K562 (cell line): Measurements from ENCODE around the gene KCNE1. TPM values are rescaled to one million over a fixed set of nuclear protein-coding genes. Genes with fewer than 3 reads are reported as not detected.

ENCODE experiments used
- ATAC-seq: fragments of 200-7000 bp; cut with Tn5 transposase; 3 replicates; pipeline ENCODE4 v1.9.1; 2020; ENCODE audit warnings: moderate library complexity
- BruUV-seq: library from RNA; stranded (reverse); fragments of 400-500 nt; replicated peaks from 2 replicates; lab custom pipeline; 2021; lab: Mats Ljungman, UMichigan
- CTCF ChIA-PET: fragments of 300-600 bp; formaldehyde crosslinking; extraction: SDS; loops from one replicate; lab custom pipeline; 2021; ENCODE audit warnings: low intra/inter-chr PET ratio; lab: Yijun Ruan, JAX
- POLR2A ChIA-PET: fragments of 300-600, 350-650 bp; sonication (Branson Sonifier 250); formaldehyde crosslinking; extraction: SDS; loops from one replicate; lab custom pipeline; 2021; ENCODE audit warnings: antibody characterized with exemption, inconsistent platforms; lab: Yijun Ruan, JAX
- DNase-seq, 4 experiments: peaks; one replicate each; pipeline versions ENCODE4 v3.0.0 to v3.0.0-alpha.2; 2011 to 2018; ENCODE audit warnings: low spot score in 3 of 4, mixed read lengths in 3 of 4; ENCODE audit errors: extremely low read depth in 1 of 4
- FAIRE-seq: peaks from 2 replicates; lab custom pipeline; 2011; peaks lifted over from hg19 to GRCh38; lab: Jason Lieb, UNC
- H2AFZ ChIP-seq: 2 replicates; pipeline ENCODE4 v1.6.0; 2011; ENCODE audit warnings: low read depth, low read length, control low read depth, inconsistent platforms
- H3K27ac ChIP-seq: fragments of 200-600 bp; 3 replicates; pipeline ENCODE4 v1.8.0; 2011; ENCODE audit warnings: low read depth, mild to moderate bottlenecking, control low read depth, inconsistent platforms, low read length, moderate library complexity, mixed read lengths; ENCODE audit errors: extremely low read depth
- H3K27me3 ChIP-seq, 2 experiments: fragments of 300-600 bp in 1 of 2; 2 replicates in 1 of 2; 3 replicates in 1 of 2; pipeline versions ENCODE4 v1.6.0 to v1.8.0; 2011; ENCODE audit warnings: inconsistent platforms in 2 of 2, low read length in 2 of 2, mild to moderate bottlenecking in 1 of 2, mixed read lengths in 1 of 2, moderate library complexity in 1 of 2; ENCODE audit not compliant: control insufficient read depth in 2 of 2, insufficient read depth in 2 of 2
- H3K36me3 ChIP-seq: fragments of 300-600 bp; 3 replicates; pipeline ENCODE4 v1.8.0; 2011; ENCODE audit warnings: mild to moderate bottlenecking, low read length, inconsistent platforms; ENCODE audit not compliant: control insufficient read depth, insufficient read depth
- H3K4me1 ChIP-seq, 2 experiments: fragments of 200-600 bp in 1 of 2; replicated peaks in 1 of 2; 2 replicates in 1 of 2; 3 replicates in 1 of 2; pipeline versions ENCODE4 v1.5.1 to v1.8.0; 2011; ENCODE audit warnings: inconsistent platforms in 2 of 2, low read length in 2 of 2, mild to moderate bottlenecking in 1 of 2, mixed read lengths in 1 of 2, moderate library complexity in 1 of 2; ENCODE audit not compliant: control insufficient read depth in 2 of 2, insufficient read depth in 2 of 2
- H3K4me2 ChIP-seq: 2 replicates; pipeline ENCODE4 v1.6.1; 2011; ENCODE audit warnings: low read length, control low read depth, inconsistent platforms, mixed read lengths; ENCODE audit not compliant: insufficient read depth
- H3K4me3 ChIP-seq: fragments of 200-600 bp; sonication (generic), shearing (Covaris generic); 2 replicates; pipeline ENCODE4 v1.5.1; 2016; ENCODE audit warnings: control low read depth, inconsistent platforms
- H3K79me2 ChIP-seq: fragments of 200-600 bp; 3 replicates; pipeline ENCODE4 v1.8.0; 2011; ENCODE audit warnings: low read length, inconsistent platforms; ENCODE audit not compliant: control insufficient read depth, insufficient read depth
- H3K9ac ChIP-seq, 2 experiments: 2 replicates each; pipeline versions ENCODE4 v1.6.0 to v1.6.1; 2011; ENCODE audit warnings: low read depth in 2 of 2, low read length in 2 of 2, control low read depth in 1 of 2, inconsistent platforms in 1 of 2, mild to moderate bottlenecking in 1 of 2, mixed read lengths in 1 of 2; ENCODE audit not compliant: insufficient read depth in 1 of 2
- H3K9me1 ChIP-seq: one replicate; pipeline ENCODE4 v1.6.0; 2011; ENCODE audit warnings: inconsistent platforms, mild to moderate bottlenecking, low read length, moderate library complexity; ENCODE audit not compliant: control insufficient read depth, insufficient read depth
- H3K9me3 ChIP-seq: replicated peaks from 2 replicates; pipeline ENCODE4 v1.5.1; 2011; ENCODE audit warnings: low read depth, low read length, inconsistent platforms; ENCODE audit not compliant: control insufficient read depth, insufficient read depth
- H4K20me1 ChIP-seq: replicated peaks from 2 replicates; pipeline ENCODE4 v1.6.1; 2011; ENCODE audit warnings: low read length, inconsistent platforms, mixed read lengths; ENCODE audit not compliant: control insufficient read depth, insufficient read depth
- ASH1L ChIP-seq: fragments of 450-650 bp; IDR thresholded peaks from 2 replicates; pipeline ENCODE4 v1.6.1; 2018; ENCODE audit warnings: borderline replicate concordance, mild to moderate bottlenecking, low read depth; ENCODE audit not compliant: partially characterized antibody
- RAD21 ChIP-seq, 2 experiments: fragments of 250-450 bp in 1 of 2; fragments of 450-650 bp in 1 of 2; sonication (Bioruptor Pico) in 1 of 2; formaldehyde crosslinking in 1 of 2; IDR thresholded peaks in 1 of 2; conservative IDR thresholded peaks in 1 of 2; 2 replicates each; pipeline versions ENCODE4 v1.4.0 to v1.8.0; 2020 to 2022; ENCODE audit warnings: mild to moderate bottlenecking in 2 of 2, moderate library complexity in 1 of 2
- REST ChIP-seq, 2 experiments: fragments of 450-650 bp; formaldehyde crosslinking in 1 of 2; IDR thresholded peaks; 2 replicates each; pipeline versions ENCODE4 v1.4.0 to v1.6.1; 2014 to 2020; ENCODE audit warnings: mild to moderate bottlenecking in 2 of 2, borderline replicate concordance in 1 of 2, low read depth in 1 of 2
- WGBS: fragments of 100-300 bp; shearing (Covaris generic); methylation state at CpG from one replicate; pipeline ENCODE4 v1.1.6; 2016; ENCODE audit warnings: low coverage, mixed read lengths; ENCODE audit not compliant: insufficient coverage; ENCODE audit errors: missing lambda C conversion rate; 5-methylcytosine and 5-hydroxymethylcytosine counted together
- in situ Hi-C: fragments of 300-500 bp; cut with MboI; formaldehyde crosslinking; loops from 4 replicates; pipeline ENCODE4 v1.15.0; 2018; ENCODE audit warnings: inconsistent platforms, mixed read lengths
- intact Hi-C: fragments of 100-400 bp; cut with micrococcal nuclease; formaldehyde crosslinking; loops from 2 replicates; pipeline ENCODE4 v1.14.2; 2022
- polyA plus RNA-seq, 8 experiments: library from polyadenylated mRNA; depleted of rRNA in 4 of 8; stranded (reverse) in 5 of 8; unstranded in 3 of 8; fragments of >200 nt; fragmentation: Nextera tagmentation in 2 of 8; fragmentation: Illumina TruSeq in 1 of 8; extraction: Ambion mirVana in 2 of 8; extraction: Trizol in 1 of 8; gene quantifications; 2 replicates each; pipeline versions ENCODE4 v1.2.1 to v1.2.3, GENCODE V29; 2011 to 2014; ENCODE audit warnings: inconsistent platforms in 1 of 8, missing spikeins in 1 of 8
- total RNA-seq, 7 experiments: library from RNA; depleted of rRNA in 6 of 7; stranded (reverse); fragments of >200 nt in 6 of 7; fragmentation: Illumina TruSeq in 2 of 7; extraction: Trizol in 2 of 7; gene quantifications; 2 replicates each; pipeline versions ENCODE4 v1.2.1 to v1.2.3, GENCODE V29; 2011 to 2021; ENCODE audit warnings: low replicate concordance in 1 of 7

The KCNE1 gene
- total and polyA plus RNA-seq, 9 of the 15 experiments (the other 6 are each of a cell fraction or from before 2014, with no cell fraction given), result 0.05 to 0.22 (median 0.11) TPM; not detected in 3

DNA sequence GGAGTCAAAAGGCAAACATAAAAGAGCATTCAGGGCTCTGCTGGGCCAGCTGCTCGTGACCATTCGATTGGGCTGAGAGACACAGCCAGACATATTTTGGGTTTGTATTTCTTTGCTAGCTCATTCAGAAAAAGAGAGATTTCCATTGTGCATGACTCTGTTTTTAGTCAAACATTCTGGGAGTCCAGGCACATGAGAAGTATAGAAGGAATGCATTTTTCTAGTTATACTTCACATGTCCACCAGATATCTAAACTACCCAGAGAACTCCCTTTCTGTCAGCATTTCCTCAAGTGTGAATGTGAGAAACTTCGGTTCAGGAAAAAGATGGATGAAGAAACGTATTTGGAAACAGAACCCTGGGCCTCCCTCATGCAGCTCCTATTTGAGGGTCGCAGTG, 6.3 kb upstream of the KCNE1 start:
- ChIA-PET POLR2A (interaction anchor here (1.0 kb wide), 1 partner anchor 16 kb away, joined by 4 read pairs; no protein-coding TSS in a partner anchor), CTCF (no interaction called here)
- no peak for DNase-seq
- no peak overlapping the region for H3K4me2 ChIP-seq
- intact Hi-C loops (no loop called here), in situ Hi-C loops (no loop called here)
- FAIRE-seq, result no peak
- H3K27me3 ChIP-seq, result no peaks in the 10 kb centered on the region
- TF ChIP-seq ASH1L, result no peak
- H3K4me3 ChIP-seq, result no peak overlapping the region
- BruUV-seq, result no TSS peak
- H3K27ac ChIP-seq, result no peak overlapping the region
- WGBS, result 38% methylated on average over 5 of the region's 5 CpGs
- H3K4me1 ChIP-seq, result peaks cover 0 to 5% of the 10 kb centered on the region in 2 experiments; a peak in 1 of 5 replicates
- H3K36me3 ChIP-seq, result no peaks in the 10 kb centered on the region
- H3K9me1 ChIP-seq, result no peaks in the 10 kb centered on the region
- H4K20me1 ChIP-seq, result no peaks in the 10 kb centered on the region
- H3K79me2 ChIP-seq, result no peaks in the 10 kb centered on the region
- H2AFZ ChIP-seq, result no peak overlapping the region
- no peaks in the 10 kb centered on the region for H3K9me3 ChIP-seq
- no peak overlapping the region for H3K9ac ChIP-seq
- ATAC-seq, result no peak

GRCh38 chr21:34517491-34518245, 5.7 kb upstream of the KCNE1 start:
- CTCF ChIA-PET, result no interaction called here
- intact Hi-C loops, result no loop called here
- TF ChIP-seq REST (IDR thresholded peaks at IDR 0.05; ENCODE audit: borderline replicate concordance) (peak; percentile 20; the same call in 1 of the 2 replicates), REST (CRISPR knock-in tag; IDR thresholded peaks at IDR 0.05; ENCODE audit: low read depth) (no peak), RAD21 (CRISPR knock-in tag; conservative IDR thresholded peaks at IDR 0.05 in 1 of 2, IDR thresholded peaks at IDR 0.05 in 1 of 2) (peak in 1 of 2 experiments; percentile 49; a peak in 2 of 4 replicates)

More at GRCh38 chr21:34517491-34518245, 5.7 kb upstream of the KCNE1 start:
- Histone ChIP-seq H3K27me3 (no peaks in the 10 kb centered on the region), H3K27ac (no peak overlapping the region), H3K9me1 (no peaks in the 10 kb centered on the region), H3K4me1 (peaks cover 0 to 5% of the 10 kb centered on the region in 2 experiments; a peak in 1 of 5 replicates), H3K4me3 (no peak overlapping the region), H3K79me2 (no peaks in the 10 kb centered on the region), H3K36me3 (no peaks in the 10 kb centered on the region), H3K9me3 (no peaks in the 10 kb centered on the region), H3K4me2 (no peak overlapping the region), H4K20me1 (no peaks in the 10 kb centered on the region), H3K9ac (no peak overlapping the region), H2AFZ (no peak overlapping the region)
- WGBS, result 68% methylated on average over 22 of the region's 22 CpGs
- in situ Hi-C loops, result no loop called here
- POLR2A ChIA-PET, result no interaction called here
- DNase-seq (peak in 2 of 4 experiments; percentile 19 to 24), FAIRE-seq (no peak), ATAC-seq (peak; percentile 89)
- no TSS peak for BruUV-seq
